ENCODE results near the gene NOTCH1. TPM values are rescaled to one million over a fixed set of nuclear protein-coding genes. Genes with fewer than 3 reads are reported as not detected.
A peak's percentile ranks its signal among the peaks of the same experiment; 100 is the strongest.

Gene NOTCH1
- total RNA-seq, 2 donors from 2014 or later, result 49.3 to 99.4 TPM

GRCh38 chr9:136589766-136590763 lies 44.2 kb upstream of the NOTCH1 start:
- no peak overlapping the region for H3K27ac ChIP-seq
- no peak for DNase-seq
- no peak for TF ChIP-seq CTCF (IDR thresholded peaks at IDR 0.05)
- intact Hi-C loops (cut with DNase I), result no loop called here
- H3K9ac ChIP-seq (ENCODE audit: low read depth in 2 of 2, low read length in 2 of 2), result peak overlapping the region in 1 of 2 donors; percentile 3
- H3K36me3 ChIP-seq, result no peaks in the 10 kb centered on the region
- H3K27me3 ChIP-seq, result no peaks in the 10 kb centered on the region
- H3K4me1 ChIP-seq, result peaks cover 15% of the 10 kb centered on the region
- H3K4me3 ChIP-seq, result no peak overlapping the region
- no peaks in the 10 kb centered on the region for H3K9me3 ChIP-seq

DNA sequence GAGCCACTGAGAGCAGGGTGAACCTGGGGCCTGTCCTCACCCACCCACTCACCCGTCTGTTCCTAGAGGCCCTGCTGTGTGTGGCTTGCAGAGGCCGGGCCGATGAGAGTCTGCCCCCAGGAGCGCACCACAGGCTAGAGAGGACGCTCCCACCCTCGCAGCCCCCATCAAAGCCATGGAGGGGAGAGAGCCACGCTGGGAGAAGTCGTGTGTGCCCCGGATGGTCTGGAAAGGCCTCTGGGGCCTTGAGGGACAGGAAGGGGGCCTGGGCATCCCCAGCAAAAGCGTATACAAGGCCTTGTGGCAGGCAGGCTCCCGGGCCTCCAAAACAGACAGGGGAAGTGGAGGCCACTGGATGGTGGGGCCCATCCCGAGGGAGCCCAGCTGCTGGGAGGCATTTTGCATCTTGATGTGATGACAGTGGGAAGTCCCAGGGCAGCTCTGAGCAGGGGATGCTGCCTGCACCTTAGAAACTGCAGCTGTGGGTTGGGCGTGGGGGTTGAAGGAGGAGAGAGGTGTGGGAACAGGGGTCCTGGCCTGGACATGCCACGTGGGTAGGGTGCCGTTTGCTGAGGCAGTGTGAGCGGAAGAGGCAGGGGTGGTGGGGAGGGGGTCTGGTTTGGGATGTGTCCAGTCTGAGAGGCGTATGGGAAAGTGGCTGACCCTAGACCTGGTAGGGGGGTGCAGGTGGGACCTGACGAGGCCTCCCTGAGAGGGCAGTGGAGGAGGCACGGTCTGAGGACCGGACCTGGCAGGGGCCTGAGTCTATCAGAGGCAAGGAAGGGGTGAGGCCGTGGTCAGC lies 43.0 kb upstream of the NOTCH1 start:
- no peak overlapping the region for H3K27ac ChIP-seq
- intact Hi-C loops (cut with DNase I), result no loop called here
- no peak for DNase-seq

GRCh38 chr9:136587944-136588662 lies 42.3 kb upstream of the NOTCH1 start:
- TF ChIP-seq CTCF (IDR thresholded peaks at IDR 0.05), result no peak
- H3K4me1 ChIP-seq, result peaks cover 15% of the 10 kb centered on the region
- H3K27me3 ChIP-seq, result no peaks in the 10 kb centered on the region

More for the DNA sequence above, 43.0 kb upstream of the NOTCH1 start:
- H3K4me3 ChIP-seq, result no peak overlapping the region
- no peak for TF ChIP-seq CTCF (IDR thresholded peaks at IDR 0.05)
- H3K9ac ChIP-seq (ENCODE audit: low read depth in 2 of 2, low read length in 2 of 2), result peak overlapping the region; percentile 20 to 44
- no peaks in the 10 kb centered on the region for H3K27me3 ChIP-seq
- H3K9me3 ChIP-seq, result no peaks in the 10 kb centered on the region
- H3K36me3 ChIP-seq, result no peaks in the 10 kb centered on the region
- H3K4me1 ChIP-seq, result peaks cover 15% of the 10 kb centered on the region

GRCh38 chr9:136587145-136587943 lies 41.5 kb upstream of the NOTCH1 start:
- DNase-seq, result peak; percentile 68
- intact Hi-C loops (cut with DNase I), result no loop called here
- Histone ChIP-seq H3K4me3 (no peak overlapping the region), H3K27ac (no peak overlapping the region), H3K36me3 (no peaks in the 10 kb centered on the region), H3K9ac (ENCODE audit: low read depth in 2 of 2, low read length in 2 of 2) (peak overlapping the region; percentile 3 to 19), H3K4me1 (peaks cover 15% of the 10 kb centered on the region), H3K9me3 (no peaks in the 10 kb centered on the region), H3K27me3 (no peaks in the 10 kb centered on the region)
- TF ChIP-seq CTCF (IDR thresholded peaks at IDR 0.05), result no peak

More at GRCh38 chr9:136587944-136588662, 42.3 kb upstream of the NOTCH1 start:
- Histone ChIP-seq H3K27ac (no peak overlapping the region), H3K9ac (ENCODE audit: low read depth in 2 of 2, low read length in 2 of 2) (peak overlapping the region; percentile 20 to 44), H3K4me3 (no peak overlapping the region), H3K36me3 (no peaks in the 10 kb centered on the region), H3K9me3 (no peaks in the 10 kb centered on the region)
- no peak for DNase-seq
- intact Hi-C loops (cut with DNase I), result no loop called here

Measured in colonic mucosa (tissue), 4 donors.